NCI-H510A treated with DMSO at 0.1 percent for 48 hours (cell line): Measurements from ENCODE around the gene PRRT4.

Source experiments
- DNase-seq: peaks from one replicate; lab custom pipeline; 2025; lab: John Stamatoyannopoulos, UW

The PRRT4 gene

DNA sequence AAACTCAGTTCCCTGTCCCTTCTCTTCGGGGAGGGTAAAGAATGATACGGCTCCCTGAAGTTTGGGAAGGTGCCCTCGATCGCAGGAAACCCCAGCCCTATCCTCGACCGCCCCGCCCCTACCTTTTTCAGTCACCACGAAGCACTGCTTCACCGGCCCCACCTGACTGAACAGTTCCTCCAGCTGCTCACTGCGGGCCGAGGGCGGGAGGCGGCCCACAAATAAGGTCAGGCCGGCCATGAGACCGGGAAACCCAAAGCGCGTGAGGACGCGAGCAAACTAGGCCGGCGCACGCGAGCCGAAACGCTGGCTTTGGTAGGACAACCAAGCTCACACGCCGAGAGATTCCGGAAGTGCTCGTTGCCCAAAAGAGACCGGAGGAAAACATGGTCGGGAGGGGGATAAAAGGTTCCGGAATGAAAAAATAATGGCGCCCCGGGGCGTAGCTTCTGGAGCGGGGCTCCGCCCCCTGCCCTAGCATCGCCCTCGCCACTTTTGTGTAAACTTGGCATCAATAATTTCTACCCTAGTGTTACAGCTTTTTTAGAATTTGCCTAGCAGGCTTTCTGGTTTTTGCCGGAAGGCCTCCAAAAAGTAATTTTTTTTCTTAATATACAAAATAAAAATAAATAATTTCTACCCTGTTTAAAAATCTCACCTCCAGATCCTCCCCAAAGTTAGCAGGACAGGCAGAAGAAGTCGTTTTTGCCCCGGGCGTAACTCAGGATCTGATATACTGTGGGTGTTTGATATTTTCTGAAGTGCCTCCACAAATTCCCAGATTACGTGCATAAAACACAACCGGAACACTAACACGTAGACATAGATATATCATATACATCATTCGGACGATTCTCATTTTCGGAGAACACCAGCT is 17.7 kb downstream of the PRRT4 start, which contains the start of gene RBM28:
Gene RBM28 (minus strand): TSS at position 355 of the 877 bp plus-strand sequence. CDS start 115 bp downstream, at position 240.
- peak; percentile 71 for DNase-seq

GRCh38 chr7:128341733-128342132 is 19.8 kb downstream of the PRRT4 start:
- DNase-seq, result no peak

GRCh38 chr7:128335730-128336129 is 25.8 kb downstream of the PRRT4 start:
- no peak for DNase-seq

- DNase-seq, result no peak
Measured at GRCh38 chr7:128324368-128324680, 37.2 kb downstream of the PRRT4 start.

- DNase-seq, result no peak
Measured at GRCh38 chr7:128323459-128324367, 37.8 kb downstream of the PRRT4 start.

GRCh38 chr7:128323040-128323439 is 38.5 kb downstream of the PRRT4 start:
- DNase-seq, result no peak

DNA sequence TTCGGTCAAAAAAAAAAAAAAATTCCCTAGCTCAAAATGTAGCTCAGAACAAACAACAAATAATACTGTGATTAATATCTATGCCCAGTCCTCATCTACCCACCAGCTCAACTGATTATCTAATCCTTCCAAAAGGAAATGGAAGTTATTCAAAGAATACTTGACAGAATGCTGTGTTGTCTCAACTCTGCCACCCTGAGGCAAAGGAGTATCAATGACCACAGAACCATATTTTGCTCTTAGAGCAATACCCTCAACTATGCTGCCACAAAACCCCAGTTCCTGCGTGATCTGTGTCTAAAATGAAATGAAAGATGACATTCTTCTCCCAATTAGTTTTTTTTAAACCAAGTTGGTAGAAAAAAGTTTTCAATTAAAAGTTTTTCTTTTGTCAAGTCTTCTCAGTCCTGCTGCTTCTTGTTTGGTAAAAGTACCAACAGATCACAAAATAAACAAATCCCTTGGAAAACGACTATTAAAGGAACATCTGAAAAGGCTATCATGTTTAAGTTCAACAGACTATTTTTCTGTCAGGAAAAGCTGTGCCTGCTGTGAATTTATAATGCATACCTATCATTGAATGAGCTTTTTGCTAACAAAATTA is 39.3 kb downstream of the PRRT4 start:
- DNase-seq, result no peak

DNA sequence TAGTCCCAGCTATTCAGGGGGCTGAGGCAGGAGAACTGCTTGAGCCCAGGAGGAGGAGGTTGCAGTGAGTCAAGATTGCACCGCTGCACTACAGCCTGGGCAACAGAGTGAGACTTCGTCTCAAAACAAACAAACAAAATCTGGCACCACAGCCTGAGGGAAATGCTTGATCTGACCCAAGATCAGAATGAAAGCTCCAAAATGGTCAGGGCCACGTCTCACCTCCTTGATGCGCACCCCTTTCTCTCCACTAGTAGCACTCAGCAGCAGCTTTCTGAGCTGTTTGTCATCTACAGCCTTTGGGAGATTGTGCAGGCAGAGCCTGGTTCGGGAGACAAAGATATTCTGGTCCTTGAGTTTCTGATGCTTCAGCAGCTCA is 40.5 kb downstream of the PRRT4 start:
- DNase-seq, result no peak

- no peak for DNase-seq
Measured at GRCh38 chr7:128318691-128319090, 42.8 kb downstream of the PRRT4 start.

DNA sequence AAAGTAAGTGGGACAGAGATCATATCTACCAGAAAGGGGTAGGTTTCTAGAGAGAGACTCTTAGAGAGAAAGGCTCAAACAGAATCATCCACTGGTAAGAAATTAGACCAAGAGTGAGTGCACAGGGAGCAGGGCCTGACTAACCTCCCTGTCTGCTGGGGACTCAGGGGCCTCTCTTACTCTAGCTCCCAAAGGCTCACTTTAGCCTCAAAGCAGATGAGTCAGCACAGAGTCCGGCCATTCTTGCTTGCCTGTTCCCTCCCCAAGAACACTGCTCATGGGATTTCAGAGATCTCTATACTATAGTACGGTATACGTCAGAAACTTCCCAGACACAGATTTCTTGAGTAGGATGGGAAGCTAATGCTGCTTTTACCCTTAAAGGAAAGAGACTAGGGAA is 50.5 kb downstream of the PRRT4 start:
- DNase-seq, result no peak

GRCh38 chr7:128310499-128310898 is 51.0 kb downstream of the PRRT4 start:
- DNase-seq, result no peak

DNA sequence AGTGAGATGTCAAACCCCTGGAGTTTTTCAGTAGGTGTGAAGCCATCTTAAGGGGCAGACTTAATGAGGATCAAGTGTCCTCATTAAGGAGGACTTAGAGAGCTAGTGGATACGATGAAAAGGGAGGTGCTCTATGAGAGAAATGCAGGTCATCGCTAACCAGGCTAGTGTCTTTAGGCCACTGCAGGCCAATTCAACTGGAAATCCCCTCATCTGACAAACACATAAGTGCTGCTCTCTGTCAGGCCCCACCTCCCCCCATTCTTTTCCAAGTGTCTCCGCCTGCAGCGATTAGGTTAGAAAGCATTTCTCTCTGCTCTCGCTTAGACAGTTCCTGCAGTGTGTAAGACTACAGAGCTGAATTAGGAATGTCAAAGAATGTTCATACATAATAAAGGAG is 51.5 kb downstream of the PRRT4 start:
- no peak for DNase-seq

DNA sequence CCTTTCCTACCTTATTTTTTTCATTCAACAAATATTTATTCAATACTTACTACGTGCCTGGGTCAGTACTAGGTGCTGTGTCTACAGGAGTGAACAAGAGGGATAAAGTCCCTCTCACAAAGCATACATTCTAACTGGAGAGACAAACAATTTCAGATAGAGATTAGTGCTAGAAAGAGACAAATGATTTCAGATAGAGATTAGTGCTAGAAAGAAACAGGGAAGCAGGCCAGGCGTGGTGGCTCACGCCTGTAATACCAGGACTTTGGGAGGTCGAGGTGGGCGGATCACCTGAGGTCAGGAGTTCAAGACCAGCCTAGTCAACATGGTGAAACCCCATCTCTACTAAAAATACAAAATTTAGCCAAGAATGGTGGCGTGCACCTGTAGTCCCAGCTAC is 52.4 kb downstream of the PRRT4 start:
- DNase-seq, result no peak

DNA sequence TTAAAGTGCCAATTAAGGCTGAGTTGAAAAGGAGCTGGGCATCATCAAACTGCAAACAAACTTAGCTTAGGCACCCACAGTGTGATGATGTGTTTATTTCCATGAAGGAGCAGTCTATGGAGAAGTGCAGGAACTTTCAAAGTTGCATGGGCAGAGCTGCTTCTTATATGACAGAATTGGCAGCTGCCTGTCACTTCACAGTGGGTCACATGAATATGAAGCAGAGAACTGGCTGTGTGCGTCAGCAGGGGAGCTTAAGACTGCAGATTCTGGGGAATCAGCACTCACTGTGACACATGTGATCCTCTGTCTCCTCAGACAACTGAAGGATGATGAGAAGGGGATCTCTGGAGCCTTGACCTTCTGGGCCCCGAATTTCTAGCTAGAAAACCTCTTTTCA is 54.4 kb downstream of the PRRT4 start:
- DNase-seq, result no peak

DNA sequence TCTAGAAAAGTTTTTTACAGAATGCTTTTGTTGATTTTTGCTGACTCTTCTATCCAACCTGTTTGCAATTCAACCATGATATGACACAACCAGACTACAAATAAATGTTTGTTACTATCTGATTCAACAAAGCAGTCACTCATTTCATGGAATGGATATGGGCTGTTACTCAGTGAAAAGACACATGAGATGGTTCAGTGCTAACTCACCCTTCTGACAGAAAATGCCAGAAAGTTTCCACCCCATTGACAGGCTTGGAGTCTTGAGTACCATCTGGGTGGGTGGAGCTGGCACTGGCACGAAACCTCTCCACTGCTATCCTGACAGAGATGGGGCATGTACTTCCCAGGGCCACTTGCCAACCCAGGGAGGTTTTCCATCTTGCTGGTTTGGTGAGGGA is 57.3 kb downstream of the PRRT4 start:
- DNase-seq, result no peak

DNA sequence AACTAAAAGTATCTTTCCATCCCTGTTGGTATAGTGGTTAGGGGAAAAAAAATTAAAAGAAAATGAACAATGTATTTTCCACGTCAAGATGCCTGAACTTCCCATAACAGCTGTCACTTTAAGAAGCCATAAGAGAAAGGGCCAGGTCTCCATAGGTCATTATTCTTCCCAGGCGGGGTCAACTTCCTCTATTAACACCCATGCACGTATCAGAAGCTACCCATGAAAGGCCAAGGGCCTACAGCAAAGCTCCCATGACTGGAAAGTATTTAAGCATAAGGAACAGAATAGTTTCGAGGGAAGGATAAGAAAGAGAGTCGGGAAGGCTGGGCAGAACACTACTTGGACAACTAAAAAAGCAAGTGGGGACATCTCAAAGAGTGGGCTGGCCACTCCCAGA is 57.8 kb downstream of the PRRT4 start:
- no peak for DNase-seq

DNA sequence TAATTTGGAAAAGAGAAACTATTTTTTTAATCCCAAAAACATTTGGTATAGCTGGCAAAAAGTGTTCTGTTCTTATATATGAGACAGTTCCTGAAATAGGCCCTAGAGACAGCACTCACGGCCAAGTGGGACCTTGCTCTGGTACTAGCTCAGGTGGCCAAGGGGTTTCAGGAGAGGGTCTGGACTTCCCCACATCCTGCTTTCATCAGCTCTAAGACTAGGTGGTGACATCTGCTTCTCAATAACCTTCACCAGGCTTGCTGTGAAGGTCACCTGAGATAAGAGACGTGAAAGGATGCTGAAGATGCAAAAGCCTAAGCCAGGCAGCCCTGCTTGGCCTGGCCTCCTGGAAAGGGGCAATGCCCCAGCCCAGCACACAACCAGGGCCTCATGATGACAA is 58.4 kb downstream of the PRRT4 start:
- DNase-seq, result no peak

- no peak for DNase-seq
Measured at GRCh38 chr7:128302139-128302538, 59.4 kb downstream of the PRRT4 start.
